Upper lobe of left lung (tissue), 4 donors: ENCODE measurements around the gene SMG1.
"Not testable (repeated sequence)": the region's sequence is repeated elsewhere in the genome, so short reads cannot be mapped to it uniquely, and the experiment has no call there.

Source experiments
- EP300 ChIP-seq, 4 donors: sonication (generic); formaldehyde crosslinking; IDR thresholded peaks; one replicate each; pipeline ENCODE4 v1.5.1; 2017; ENCODE audit warnings: antibody characterized with exemption in 4 of 4, control low read depth in 2 of 4
- POLR2A ChIP-seq, 4 donors: fragments of 450-650 bp; IDR thresholded peaks; one replicate each; pipeline ENCODE4 v1.5.1; 2016 to 2017; ENCODE audit warnings: antibody characterized with exemption in 4 of 4, mild to moderate bottlenecking in 2 of 4
- POLR2AphosphoS5 ChIP-seq, 2 donors: sonication (generic); formaldehyde crosslinking; IDR thresholded peaks; one replicate each; pipeline ENCODE4 v1.5.1; 2017; ENCODE audit warnings: antibody characterized with exemption in 2 of 2
- TF ChIP-seq, protein P1 (sequence below), 6 experiments: fragments of 450-650 bp in 4 of 6; fragments of 200-600 bp in 2 of 6; sonication (generic) in 2 of 6; IDR thresholded peaks; one replicate each; pipeline ENCODE4 v1.5.1; 2016 to 2019; ENCODE audit warnings: antibody characterized with exemption in 6 of 6

- TF ChIP-seq, protein P1, sequence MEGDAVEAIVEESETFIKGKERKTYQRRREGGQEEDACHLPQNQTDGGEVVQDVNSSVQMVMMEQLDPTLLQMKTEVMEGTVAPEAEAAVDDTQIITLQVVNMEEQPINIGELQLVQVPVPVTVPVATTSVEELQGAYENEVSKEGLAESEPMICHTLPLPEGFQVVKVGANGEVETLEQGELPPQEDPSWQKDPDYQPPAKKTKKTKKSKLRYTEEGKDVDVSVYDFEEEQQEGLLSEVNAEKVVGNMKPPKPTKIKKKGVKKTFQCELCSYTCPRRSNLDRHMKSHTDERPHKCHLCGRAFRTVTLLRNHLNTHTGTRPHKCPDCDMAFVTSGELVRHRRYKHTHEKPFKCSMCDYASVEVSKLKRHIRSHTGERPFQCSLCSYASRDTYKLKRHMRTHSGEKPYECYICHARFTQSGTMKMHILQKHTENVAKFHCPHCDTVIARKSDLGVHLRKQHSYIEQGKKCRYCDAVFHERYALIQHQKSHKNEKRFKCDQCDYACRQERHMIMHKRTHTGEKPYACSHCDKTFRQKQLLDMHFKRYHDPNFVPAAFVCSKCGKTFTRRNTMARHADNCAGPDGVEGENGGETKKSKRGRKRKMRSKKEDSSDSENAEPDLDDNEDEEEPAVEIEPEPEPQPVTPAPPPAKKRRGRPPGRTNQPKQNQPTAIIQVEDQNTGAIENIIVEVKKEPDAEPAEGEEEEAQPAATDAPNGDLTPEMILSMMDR (IDR thresholded peaks at IDR 0.05) = not testable (repeated sequence)
- not testable (repeated sequence) for TF ChIP-seq EP300, POLR2AphosphoS5, POLR2A (IDR thresholded peaks at IDR 0.05)
These were observed 159.0 kb downstream of the SMG1 start for GRCh38 chr16:18767217-18767616.
